Fibroblast of skin of right biceps (primary cell): ENCODE results near the gene SLC6A11.

ENCODE experiments used
- DNase-seq: peaks from one replicate; pipeline ENCODE4 v3.0.0-alpha.2; 2013

Gene SLC6A11

DNA sequence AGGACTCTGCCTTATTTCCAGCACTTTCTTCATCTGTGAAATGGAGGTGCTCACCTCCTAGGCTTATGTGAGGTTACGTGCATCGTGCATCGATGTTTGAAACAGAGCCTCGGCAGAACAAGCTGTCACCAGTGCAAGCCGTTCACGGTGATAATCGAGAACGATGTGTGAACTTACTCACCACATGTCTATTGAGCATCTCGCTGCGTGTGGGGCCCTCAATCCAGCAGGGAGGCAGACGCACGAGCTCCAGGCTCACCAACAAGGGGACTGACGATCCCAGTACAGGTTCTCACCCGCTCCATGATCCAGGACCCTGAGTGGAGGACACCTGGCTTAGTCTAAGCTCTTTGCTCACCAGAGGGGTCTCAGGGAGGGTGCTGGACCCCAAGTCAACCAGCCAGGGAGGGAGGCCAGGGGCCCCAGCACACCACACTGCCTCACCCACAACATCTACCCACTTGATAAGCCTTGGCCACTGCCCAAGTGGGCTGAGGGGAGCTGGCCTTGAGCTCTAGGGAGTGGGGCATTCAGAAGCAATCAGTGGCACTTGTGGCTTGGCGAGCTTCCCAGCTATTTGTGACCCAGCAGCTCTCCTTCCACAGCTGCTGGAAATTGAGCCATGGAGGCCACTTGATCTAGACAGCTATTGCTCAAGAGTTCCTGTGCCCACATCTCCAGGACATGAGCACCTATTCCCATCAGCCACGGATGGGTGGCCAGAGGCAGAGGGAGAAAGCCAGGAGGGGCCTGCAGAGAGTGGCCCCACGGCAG, 142.1 kb downstream of the SLC6A11 start:
- DNase-seq, result peak; percentile 16

DNA sequence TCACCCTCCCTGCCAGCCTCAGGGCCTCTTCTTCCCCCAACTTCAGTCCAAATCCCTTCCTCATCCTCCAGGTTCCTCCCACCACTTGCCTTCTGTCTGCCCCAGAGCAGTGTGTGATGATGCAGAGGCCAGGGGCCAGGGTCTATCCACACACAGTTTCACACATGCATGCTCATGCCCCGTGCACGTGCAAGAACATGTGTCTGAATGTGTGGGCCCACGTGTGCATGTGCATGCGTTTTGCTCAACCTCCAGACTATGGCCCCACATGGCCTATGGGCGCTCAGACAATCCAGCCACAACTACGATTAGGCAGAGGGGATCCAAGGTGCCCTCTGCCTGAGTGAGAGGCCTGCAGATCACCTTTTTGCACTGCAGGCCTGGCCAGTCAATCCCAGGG, 144.2 kb downstream of the SLC6A11 start:
- no peak for DNase-seq

DNA sequence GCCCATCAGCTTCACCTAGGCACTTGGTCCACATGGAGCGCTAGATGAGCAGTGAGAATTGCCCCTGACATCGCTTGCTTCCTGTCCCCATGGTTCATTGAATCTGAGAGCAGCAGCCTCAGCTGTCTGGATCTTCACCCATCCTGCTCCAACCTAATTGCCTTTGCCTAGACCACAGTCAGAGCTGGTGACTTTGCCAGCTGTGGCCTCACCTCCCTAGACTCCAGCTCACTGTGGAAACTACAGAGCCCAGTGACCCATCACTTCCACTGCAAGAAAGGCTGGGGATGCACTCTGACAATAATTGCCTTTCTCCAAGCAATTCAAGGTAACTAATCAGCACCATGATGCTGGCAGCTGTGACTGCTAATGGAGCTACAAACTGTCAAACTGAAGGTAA, 145.9 kb downstream of the SLC6A11 start:
- no peak for DNase-seq

DNA sequence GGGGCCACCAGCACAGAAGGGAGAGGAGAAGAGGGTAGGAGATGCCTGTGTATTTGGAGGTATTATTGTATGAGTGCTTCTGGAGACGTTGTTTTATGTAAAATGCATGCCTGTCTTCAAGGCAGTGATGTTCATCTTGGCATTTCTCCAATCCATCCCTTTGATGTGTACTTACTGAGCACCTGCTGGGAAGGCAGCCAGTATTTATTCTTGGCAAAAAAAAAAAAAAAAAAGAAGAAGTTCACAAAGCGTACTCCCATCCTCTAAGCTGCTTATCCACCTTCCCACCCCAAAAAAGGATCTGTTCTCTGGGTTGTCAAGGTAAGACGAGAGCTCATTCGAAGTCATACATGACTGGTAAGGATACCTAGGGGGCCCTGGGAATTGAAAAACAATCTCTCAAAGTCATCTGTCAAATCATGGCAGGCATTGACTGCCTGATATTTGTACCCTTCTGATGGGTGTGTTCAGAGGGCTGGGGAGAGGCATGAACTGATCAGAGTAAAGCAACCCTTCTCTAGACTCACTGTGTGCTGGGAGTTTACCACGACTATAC, 146.5 kb downstream of the SLC6A11 start:
- no peak for DNase-seq

DNA sequence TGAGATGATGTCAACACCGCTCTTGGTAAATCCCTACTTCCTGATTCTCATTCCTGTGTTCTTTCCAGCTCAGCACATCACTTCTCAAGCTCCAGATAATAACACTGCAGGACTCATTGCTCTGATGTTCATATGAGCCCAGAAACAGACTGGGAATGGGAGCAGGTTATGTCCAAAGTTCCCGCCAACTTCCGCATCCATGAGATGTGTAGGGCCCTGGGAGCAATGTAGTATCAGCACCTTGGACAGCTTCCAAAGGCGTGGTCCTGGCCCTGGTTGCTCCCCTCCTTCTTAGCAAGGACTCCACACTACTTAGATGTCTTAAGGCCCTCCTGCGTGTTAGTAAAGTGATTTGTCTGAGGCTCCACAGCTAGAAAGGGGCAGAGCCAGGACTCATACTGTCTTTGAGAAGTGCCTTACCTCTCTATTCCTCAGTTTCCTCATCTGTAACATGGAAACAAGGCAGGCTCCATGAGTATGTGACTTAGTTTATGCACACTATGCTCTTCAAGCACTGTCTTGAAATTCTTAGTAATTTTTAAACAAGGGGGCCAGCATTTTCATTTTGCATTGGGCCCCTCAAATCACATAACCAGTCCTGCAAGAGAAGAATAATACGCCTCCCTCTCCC, 148.6 kb downstream of the SLC6A11 start:
- peak; percentile 29 for DNase-seq

DNA sequence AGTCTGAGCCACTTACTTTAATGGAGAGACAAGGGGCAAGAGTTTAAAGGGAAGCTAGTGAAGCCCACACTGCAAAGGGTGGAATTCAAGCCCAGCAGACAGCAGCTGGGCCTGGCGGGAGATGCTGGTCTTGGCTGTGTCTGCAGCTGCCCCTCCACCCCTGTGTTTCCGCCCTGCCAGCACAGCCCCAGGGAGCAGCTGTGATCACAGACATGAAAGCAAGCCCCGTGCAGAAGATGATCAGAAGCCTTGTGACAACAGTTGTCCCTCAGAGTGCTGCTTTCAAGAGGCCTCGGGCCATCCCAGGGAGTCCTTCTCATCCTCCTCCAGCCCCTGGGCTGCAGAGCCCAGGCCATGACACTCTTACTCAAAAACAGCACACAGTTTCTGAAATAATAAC, 152.4 kb downstream of the SLC6A11 start:
- DNase-seq, result no peak

DNA sequence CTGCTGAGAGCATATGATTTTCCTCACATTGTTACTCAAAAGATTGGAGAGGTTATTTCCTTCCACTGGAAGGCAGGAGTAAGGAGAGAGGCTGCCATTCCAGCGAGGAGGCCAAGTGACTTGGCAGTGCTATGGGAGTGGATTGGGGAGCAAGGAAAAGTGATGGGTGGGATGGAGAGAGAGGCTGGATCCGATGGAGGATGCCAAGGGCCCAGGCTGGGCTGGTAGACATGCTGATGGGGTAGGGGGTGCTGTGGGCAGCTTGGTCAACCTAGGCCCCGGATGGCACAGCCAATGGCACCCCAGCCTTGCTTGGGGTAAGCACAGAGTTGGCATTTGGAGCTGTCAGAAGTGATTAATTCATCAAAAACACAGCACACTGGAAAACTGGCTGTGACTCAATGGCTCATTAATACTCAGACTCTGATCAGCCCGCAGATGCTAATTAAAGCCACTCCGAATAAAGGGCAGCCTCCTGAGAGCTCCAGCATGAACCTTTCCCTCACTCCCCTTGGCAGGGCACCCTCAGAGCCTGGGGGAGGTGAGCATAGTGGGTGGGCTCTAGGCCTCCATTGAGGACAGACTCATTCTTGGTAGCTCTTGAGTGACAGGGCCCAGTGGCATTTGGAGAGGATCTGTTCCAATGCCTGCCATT, 154.4 kb downstream of the SLC6A11 start:
- no peak for DNase-seq

DNA sequence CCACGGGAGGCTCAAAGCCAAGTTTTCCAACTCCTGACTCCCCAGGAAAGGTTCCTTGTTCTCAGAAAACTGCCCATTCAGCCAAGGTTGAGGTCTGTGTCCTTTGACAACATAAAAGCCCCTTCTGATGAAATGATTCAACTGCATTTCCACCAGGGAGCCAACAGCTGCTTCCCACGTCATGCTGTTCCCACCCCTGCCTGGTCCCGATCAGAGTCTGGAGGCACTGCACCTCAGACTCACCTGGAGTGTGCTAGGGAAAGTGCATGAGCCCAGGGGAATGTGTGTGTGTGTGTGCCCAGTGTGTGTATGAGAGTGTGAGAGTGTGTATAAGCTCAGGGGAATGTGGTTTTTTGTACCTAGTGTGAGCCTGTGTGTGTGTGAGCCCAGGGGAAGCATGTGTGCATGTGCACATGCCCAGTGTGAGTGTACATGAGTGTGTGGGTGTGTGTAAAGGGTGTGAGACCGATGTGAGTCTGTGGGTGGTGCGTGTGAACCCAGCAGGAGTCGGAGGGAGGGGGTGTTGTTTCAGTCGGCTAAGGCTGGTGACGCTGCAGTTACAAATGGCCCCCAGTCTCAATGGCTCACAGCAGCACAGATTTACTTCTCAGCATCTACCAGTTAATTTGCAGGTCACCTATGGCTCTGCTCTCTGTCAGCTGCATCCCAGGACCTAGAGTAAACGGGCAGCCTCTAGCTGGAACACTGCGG, 156.2 kb downstream of the SLC6A11 start:
- no peak for DNase-seq

DNA sequence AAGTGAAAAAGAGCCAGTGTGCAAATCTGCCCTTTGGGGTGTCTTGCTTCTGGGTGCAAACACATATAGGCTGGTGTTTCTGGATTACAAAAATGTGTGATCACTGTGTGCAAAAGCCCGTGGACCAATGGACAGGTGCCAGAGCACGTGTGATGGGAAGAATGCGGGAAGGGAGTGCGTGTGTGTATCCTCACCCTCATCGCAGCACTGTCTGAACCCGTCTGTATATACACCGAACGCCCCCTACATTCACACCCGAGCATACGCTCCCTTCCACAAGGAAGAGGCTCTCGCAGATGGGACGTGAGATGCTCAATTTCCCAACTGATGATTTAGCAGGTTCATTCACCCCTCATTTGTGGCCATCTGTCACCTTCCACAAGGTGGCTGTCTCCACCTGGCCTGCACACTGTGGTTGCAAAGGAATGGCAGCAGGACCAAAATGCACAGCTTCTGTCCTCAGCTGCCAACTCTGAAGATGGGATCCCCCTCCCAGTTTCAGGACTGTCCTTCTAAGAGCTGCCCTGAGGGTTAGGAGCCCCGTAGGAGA, 157.1 kb downstream of the SLC6A11 start:
- DNase-seq, result no peak

DNA sequence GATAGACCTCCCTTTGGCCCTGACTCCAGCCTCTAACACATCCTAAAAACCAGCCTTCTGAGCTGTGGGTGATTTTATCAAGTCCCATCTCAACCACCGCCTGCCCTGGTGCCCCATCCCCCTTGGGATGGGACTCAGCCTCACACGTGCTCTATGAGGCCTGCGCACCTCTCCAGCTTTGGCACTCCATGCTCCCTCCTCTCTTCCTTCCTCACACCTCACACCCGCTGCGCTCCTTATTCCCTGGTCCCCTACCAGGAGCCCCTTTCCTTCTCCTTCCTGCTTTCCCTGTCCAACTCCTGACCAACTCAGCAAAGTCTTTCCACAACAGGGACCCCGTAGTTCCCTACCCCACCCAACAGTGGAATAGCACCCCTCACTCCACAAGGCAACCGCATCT, 158.1 kb downstream of the SLC6A11 start:
- no peak for DNase-seq

DNA sequence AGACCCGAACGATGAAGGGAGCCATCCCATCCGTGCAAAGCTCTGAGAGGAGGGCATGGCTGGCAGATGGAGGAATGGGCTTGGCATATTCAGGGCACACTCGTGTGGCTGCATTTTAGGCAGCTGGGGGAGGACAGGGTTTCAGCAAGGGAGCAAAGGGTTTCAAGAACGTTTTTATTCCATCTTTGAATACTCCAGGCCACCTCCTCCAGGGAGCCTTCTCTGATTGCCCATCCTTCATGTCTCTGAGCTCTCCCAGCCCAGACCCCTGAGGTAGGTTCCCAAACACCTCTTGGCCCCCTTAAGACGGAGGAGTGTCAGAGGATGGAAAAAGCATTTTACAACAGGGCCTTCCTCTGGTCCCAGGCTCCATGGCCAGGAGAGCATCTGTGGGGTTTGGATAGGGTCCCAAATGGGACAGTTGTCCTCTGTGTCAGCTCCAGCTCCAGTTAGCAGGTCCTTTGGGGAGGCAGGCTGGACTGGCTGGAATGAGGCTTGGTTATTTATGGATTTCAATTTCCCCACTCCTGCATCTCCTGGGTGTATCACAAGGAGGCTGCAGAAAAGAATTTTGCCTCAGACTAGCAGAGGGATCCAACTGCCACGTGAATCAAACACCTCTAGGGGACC, 158.8 kb downstream of the SLC6A11 start:
- no peak for DNase-seq

DNA sequence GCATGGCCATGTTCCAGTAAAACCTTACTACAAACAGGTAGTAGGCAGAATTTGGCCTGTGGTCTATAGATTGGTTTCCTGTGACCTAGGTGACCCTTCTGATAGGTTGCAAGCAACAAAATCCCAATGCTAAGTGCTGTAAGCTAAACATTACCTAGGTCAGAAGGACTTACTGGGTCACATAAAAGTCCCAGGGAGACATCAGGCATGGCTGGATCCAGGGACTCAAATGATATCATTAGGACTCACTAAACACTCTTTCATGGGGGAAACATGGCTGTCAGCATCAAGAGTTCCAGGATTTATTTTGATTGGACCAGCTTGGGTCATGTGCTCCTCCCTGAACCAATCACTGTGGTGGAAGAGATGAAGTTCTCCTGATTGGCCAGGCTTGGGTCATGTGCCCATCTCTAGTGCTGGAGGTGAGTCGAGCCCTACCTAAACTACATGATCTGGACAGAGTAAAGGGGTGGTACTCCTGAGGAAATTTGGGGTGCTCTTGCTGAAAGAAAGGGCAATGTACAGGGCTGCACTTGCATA, 159.7 kb downstream of the SLC6A11 start:
- no peak for DNase-seq

DNA sequence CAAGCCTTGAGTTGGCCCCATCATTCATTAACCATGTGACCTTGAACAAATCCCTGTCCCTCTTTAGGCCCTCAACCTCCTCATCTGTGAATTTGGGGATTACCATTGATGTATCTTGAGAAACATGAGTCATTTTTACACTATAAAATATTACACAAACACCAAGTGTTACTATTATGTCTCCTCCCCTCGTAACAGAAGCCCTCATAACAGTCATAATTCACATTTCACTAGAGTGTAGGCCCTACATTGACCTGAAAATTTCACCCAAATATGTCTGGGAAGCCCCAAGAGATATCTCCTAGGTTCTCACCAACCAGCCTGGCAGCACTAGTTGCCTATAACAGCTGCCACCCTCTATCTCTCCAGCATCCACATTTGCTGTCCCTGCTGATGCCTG, 160.7 kb downstream of the SLC6A11 start:
- DNase-seq, result no peak

DNA sequence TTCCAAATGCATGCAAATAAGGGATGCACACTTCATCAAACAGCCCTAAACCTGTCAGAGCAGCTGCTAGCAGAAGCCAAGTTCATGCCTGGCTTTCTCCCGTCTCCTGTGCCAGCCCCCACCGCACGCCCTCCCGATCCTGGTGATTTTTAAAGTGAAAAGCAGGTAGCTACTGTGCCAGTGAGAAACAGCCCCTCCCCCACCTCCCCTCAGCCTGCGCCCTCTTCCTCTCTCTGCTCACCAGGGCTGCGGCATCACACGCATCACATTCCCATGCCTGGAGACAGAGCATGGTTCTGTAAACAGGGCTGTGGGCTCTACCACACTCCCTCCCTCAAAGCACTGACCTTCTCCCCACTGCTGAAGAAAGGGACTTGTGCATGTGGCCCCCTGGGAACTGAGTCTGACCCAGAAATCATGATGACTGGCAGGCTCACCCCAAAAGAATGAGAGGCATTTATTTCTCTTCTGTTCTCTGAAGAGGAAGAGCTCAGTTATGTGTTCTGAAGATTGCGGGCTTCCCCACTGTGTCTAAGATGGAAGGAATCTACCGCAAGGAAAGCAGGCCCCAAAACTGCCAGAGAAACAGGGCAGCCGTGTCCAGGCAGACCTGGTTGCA, 162.0 kb downstream of the SLC6A11 start:
- DNase-seq, result peak; percentile 88

DNA sequence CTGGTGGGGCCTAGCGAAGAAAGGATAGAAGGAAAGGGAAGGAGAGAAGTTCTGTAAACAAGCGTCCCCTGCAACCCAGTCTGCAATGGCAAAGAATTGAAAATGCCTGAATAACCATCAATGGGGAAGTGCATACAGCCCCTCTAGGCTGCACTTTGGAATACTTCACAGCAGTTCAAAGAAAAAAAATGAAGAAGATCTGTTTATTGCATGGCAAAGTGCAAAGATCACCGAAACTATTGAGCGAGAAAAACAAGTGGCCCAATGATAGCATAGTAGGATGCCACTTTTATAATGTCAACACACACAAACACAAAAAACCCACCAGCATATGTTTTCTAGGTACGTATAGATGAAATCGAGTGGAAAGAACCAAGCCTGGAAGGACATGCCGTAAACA, 162.9 kb downstream of the SLC6A11 start:
- DNase-seq, result no peak

DNA sequence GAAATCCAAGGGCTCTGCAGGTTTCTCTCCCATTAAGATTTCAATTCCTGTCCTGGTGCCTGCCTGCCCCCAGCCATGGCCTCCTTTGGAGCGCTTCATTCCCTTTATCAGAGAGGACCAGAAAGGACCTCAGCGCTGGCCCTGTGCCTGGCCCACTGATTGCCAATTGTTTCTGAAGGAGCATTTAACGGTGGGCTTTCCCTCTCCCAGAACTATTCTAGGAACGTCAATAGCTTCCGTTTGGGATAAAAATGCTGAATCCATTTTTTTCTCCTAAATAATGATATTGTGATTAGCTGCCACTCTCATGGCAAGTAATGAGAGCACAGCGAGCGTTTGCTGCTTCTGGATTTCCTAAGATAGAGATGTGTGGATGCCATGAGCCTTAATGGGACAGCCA, 164.3 kb downstream of the SLC6A11 start:
- DNase-seq, result no peak

DNA sequence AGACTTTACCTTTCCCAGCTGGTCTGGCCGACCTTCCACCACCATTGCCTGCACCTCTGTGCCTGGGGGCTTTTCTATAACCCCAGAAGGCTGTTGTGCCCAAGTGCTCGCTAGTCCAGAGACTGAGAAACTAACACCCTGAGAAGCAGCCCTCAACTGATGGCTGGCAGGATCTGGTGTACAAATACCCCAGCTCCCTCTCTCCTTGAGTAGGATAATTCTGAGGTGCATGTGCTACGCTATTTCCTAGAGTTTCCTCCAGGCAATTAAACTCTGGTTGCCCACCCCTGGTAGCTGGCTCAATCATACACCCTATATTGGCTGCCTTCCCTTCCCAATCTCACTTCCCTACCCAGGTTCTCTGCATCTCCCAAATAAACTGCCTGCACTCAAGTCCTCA, 165.0 kb downstream of the SLC6A11 start:
- DNase-seq, result no peak

DNA sequence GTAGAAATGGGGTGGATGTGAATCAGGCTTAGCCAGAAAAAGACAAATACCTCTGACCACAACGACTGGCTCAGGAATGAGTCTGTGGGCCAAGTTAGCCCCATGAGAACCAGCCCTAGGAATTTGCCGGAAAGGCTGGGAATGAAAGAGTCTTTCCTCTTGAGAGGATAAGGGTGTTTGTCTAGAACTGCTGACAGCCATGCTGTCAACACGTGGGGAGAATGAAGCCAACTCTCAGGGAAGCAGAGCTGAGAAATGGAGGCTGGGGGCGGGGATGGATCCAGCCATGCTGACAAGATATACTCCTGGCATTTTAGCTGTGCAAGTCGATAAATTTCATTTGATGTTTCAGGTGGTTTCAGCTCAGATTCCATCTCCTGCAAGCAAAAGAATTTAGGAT, 165.9 kb downstream of the SLC6A11 start:
- DNase-seq, result peak; percentile 89

DNA sequence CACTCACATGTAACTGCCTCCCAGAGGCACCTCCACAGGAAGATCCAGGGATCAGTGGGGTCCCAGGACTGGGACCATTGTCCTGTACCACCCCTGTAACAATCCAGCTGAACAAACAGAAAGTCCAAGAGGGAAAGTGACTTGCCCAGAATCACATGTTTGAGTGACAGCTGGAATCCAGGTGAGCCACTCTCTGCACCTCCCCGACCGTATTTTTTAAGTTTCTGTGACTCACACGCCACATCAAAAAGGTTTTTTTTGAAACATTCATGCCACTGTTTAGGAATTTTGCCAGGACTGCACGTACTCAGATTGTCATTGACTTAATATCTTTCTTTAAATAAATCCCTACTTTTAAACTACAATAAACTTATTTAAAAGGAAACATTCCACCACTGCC, 166.8 kb downstream of the SLC6A11 start:
- peak; percentile 9 for DNase-seq

DNA sequence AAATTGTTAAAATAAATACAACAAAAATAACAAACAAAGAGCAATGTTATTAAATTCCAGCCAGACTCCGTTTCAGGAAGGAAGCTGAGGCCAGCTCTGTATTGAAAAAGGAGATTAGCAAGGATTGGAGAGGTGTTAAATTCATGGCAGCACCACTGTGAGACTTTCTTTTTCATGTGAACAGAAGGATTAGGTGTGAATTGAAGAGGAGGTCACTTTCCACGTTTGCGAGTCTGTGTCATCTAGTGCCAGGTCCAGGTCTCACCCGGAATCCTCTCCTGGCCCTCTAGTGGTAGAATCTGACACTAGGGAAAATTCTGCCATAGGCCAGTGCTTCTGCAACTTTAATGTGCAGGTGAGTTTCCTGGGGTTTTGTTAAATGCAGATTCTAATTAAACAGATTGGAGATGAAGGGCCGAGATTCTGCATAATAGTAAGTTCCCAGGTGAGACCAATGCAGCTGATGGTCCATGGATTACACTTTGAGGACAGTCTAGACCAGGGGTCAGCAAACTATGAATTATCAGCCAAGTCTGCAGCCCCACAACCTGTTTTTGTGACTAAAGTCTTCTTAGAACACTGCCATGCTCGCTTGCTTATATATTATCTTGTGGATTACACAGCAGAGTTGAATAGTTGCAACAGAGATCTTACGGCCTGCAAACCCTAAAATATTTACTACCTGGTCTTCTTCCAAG, 167.3 kb downstream of the SLC6A11 start:
- peak; percentile 26 for DNase-seq

DNA sequence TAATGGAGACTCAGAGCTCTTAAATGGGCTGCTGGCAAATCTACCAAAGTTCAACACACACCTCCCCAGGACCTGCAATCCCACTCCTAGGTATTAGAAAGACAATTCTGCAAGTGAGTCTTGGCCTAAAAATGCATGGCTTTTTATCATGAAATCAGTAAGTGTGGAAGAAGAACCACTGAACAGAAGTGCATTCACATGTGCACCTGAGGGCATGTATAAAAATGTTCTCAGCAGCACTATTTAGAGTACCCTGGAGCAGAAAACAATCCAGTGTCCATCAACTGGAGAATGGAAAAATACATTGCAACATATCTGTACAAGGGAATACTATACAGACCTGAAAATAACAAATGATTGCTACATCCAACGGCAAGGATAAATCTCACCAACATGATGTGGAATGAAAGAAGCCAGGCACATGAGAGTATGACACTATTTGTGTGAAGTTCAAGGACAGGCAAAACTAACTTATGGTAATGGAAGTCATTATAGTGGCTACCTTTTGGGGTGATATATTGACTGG, 168.4 kb downstream of the SLC6A11 start:
- no peak for DNase-seq
